ENCODE results near the gene ITGAX.
"Not testable (repeated sequence)": the region's sequence is repeated elsewhere in the genome, so short reads cannot be mapped to it uniquely, and the experiment has no call there.

The ITGAX gene

DNA sequence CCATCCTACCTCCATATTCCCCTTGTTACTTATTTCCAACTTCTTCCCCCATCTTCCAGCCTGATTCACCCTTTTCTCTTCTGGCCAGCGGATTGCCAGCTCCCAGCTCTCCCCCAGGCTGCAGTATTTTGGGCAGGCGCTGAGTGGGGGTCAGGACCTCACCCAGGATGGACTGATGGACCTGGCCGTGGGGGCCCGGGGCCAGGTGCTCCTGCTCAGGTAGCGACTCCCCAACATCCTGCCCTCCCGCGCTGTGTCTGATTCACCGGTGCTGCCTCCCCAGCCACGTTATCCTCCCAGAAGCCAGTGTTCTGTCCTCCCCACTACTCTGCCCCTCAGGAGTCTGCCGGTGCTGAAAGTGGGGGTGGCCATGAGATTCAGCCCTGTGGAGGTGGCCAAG is 57.8 kb downstream of the ITGAX start:
- DNase-seq = no peak

DNA sequence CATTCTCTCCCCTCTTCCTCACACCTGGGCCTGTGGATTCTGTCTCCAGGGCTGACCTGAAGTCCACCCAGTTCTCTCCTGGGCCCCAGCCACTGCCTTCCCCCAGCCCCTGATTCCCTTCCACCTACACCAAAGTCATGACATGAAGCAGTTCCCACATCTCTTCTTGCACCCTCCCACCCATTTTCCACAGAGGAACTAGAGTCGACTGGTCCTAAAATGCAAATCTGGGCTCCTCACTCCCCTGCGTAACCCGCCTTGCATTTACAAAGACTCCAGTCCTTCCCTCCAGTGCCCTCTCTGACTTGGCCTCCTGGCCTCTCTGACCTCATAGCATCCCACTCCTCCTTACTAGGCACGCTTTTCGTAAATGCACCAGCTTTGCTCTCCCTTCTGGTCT is 58.4 kb downstream of the ITGAX start:
- DNase-seq = no peak

DNA sequence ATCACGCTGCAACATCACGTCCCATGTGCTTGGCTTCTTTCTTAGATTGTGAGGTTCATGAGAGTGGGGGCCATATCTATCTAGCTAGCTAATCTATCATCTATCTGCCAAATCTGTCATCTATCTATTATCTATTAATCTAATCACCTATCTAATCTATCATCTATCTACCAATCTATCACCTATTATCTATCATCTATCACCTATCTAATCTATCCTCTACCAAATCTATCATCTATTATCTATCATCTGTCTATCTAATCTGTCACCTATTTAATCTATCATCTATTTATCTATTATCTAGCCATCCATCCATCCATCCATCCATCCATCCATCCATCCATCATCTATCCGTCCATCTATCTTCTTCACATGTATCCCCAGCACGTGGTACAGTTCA is 59.0 kb downstream of the ITGAX start:
- no peak for DNase-seq

DNA sequence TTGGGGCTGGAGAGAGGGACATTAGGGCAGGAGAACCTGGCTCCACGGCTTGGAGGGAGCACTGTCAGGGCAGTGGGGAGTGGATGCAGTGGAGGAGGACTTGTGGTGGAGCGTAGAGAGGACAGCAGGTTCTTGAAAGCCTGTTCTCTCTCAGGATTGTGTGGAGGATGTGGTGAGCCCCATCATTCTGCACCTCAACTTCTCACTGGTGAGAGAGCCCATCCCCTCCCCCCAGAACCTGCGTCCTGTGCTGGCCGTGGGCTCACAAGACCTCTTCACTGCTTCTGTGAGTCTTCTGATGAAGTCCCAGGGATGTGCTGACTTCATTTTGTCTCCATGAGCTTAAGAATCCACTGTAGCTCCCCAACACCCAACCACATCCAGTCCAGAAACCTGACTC is 59.7 kb downstream of the ITGAX start:
- DNase-seq = no peak

DNA sequence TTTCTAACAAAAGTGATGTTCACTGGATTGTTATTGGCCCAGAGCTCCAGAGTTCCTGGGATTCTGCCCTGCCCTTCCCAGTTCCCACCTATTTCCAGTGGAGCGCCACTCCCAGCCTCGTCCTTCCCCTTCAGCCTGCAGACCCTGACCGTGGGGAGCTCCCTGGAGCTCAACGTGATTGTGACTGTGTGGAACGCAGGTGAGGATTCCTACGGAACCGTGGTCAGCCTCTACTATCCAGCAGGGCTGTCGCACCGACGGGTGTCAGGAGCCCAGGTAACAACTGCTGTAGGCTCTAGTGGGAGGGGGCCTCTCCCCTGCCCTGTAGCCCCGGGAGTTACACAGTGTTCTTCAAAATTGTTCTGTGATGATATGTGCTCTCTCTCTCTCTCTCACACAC is 61.4 kb downstream of the ITGAX start:
- no peak for DNase-seq

DNA sequence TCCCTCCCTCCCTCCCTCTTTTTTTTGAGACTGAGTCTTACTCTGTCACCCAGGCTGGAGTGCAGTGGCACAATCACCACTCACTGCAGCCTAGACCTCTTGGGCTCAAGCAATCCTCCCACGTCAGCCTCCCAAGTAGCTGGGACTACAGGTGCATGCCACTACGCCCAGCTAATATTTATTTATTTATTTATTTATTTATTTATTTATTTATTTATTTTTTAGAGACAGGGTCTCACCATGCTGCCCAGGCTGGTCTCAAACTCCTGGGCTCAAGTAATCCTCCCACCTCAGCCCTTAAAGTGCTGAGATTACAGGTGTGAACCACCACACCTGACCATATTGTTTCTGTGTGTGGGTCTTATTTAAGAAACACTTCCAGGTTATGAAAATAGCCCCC is 62.1 kb downstream of the ITGAX start:
- not testable (repeated sequence) for DNase-seq

DNA sequence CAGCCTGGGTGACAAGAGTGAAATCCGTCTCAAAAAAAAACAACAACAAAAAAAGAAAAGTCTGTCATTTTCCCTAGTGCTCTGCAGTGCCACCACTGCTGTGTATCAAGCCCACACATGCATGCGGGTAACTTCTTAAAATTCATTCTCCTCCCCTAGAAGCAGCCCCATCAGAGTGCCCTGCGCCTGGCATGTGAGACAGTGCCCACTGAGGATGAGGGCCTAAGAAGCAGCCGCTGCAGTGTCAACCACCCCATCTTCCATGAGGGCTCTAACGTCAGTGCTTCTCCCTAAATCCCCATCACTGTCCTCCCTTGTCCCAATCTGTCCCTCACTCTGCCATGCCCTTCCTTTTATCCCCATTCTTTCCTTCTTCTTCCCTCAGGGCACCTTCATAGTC is 62.9 kb downstream of the ITGAX start:
- no peak for DNase-seq

DNA sequence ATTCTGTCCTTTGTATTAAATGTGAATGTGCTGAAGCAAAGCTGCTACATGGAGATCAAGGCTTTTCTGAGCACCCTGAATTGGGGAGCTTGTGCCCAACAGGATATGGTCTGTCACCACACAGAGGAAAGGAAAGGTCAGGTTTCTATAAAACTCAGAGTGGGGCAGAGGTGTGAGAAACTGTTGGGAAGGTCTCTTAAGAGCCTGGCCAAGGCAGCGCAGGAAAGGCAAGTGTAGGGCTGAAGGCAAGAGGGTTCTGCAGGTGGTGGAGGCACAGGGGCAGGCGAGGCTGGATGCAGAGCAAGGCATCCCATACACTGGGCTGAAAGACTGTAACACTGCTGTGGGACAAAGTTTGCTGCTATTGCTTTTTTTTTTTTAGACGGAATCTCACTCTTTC is 65.1 kb downstream of the ITGAX start:
- DNase-seq = no peak

DNA sequence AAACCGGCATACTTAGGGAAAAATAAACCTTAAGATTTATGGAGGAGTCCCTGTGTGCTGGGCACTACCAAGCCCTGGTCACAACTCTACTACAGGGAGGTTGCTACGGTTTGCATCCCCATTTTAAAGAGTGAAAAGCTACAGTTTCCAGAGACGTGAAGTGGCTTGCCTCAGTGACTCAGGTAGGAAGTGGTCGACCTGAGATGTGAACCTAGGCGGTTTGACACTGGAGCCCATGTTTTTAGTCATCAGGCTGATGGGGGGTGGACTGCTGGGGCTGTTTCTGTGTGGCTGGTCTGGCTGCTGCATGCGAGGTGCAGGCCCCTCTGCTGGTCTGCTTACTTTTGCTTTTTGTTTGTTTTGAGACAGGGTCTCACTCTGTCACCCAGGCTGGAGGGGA is 66.6 kb downstream of the ITGAX start:
- no peak for DNase-seq

DNA sequence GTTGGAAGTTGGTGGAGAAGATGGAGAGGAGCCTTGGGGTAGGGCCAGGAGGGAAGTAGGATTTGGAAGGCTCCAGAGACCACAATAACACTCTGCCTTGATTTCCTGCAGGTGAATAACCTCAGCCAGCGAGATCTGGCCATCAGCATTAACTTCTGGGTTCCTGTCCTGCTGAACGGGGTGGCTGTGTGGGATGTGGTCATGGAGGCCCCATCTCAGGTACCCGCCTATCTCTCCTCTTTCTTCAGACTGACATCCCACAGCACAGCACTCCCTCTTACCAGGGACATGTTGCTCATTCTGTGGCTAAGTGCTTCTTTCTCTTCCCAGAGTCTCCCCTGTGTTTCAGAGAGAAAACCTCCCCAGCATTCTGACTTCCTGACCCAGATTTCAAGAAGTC is 68.3 kb downstream of the ITGAX start:
- no peak for DNase-seq

DNA sequence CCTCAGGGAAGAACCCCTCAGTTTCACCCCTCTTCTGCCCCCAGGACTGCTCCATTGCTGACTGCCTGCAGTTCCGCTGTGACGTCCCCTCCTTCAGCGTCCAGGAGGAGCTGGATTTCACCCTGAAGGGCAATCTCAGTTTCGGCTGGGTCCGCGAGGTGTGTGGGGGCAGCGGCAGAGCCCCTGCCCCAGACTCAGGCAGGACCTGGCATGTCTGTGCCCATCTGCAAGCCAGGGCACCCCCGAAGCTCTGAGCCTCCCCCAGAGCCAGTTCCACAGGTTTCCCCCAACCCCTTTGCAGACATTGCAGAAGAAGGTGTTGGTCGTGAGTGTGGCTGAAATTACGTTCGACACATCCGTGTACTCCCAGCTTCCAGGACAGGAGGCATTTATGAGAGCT is 68.8 kb downstream of the ITGAX start:
- DNase-seq = no peak

DNA sequence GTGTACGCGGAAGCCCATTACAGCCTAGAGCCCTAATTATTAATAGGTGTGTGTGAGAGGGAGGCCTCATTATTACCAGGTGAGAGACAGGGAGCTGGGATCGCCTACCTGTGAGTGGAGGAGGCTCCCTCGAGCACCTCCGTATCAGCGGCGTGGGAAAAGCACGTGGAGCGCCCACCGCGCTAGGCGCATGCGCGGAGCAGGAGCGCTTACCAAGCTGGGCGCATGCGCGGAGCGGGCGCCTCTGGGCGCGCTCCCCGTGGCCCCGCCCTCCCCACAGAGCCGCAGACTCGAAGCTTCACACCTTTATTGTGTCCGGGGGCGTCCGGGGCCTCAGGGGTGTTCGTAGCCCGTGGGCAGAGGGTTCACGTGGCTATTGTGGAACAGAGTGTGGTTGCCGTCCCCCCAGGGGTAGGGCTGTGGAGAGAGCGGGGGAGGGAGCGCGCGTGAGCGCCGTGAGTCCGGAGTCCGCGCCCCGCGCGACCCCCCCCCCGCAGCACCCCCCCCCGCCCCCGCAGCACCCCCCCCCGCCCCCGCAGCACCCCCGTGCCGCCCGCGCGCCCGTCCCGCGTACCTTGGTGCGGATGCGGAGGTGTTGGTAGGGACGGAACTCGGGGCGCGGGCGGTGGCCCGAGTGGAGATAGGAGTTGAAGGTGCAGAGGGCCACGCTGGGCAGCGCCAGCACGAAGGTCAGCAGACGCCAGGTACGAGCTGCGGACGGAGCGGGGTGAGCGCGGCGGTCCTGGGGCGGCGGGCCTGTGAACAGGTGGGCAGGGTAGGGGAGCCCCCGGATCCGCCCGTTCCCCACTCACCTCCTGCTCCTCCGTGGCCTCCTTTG is 72.7 kb downstream of the ITGAX start:
- DNase-seq = no peak

DNA sequence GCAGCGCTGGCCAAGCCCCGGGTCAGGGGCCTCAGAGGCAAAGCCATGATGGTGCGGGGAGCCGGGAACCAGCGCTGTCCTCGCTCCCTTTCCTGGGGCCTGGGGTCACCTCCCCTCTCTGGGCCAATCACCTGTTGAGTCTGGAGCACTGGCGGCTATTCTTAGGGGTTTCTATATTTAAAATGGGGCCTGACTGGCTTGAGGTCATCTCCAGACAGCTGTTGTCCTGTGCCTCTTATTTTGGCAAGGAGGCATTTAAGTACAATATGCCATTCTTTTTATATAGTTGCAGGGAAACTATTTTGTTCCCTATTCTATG is 73.3 kb downstream of the ITGAX start, which contains the start of gene COX6A2:
TSS of gene COX6A2 (minus strand) at position 82 of the 319 bp plus-strand sequence. CDS start at position 47, 35 bp downstream.
- no peak for DNase-seq

DNA sequence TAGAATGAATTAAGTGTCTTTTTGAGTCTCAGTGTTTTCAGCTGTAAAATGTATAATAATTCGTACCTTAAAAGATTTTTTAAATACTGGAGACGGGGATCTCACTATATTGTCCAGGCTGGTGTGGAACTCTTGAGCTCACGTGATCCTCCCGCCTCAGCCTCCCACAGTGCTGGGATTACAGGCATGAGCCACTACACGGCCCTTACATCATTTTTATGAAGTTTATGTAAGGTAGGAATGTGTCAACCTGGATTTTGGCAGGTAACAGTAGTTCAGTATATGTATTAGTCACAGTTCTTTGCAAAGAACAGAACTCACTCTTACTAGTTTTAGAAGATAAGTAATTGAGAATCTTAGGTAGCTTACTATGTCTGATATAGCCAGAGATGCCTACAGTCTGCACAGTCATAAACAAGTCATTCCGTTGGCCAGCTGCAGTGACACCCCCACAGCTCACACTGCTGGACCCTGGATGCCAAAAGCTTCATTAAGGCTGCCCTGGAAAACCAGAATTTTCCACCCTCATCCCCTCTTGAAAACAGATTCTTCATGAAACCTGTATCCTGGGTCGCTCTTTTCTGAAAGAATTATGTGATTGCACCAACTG is 73.8 kb downstream of the ITGAX start:
- DNase-seq = no peak

DNA sequence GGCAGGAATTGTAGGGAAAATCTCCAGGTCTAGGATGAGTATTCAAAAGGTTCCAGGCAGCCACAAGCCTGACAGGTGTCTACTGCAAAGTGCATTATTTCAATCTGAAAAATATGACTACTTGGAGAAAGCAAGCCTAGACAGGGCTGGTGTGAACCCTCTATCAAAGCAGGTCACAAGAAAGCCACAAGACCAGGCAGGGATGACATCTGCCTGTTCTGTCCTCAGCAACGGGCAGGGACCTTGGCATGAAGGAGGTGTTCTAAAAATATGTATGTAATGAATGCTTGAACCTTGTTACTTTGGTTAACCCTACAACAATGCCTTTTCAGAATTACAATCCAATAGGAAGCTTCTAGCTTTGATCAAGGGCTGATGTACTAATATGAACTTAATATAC is 74.3 kb downstream of the ITGAX start:
- DNase-seq = no peak

DNA sequence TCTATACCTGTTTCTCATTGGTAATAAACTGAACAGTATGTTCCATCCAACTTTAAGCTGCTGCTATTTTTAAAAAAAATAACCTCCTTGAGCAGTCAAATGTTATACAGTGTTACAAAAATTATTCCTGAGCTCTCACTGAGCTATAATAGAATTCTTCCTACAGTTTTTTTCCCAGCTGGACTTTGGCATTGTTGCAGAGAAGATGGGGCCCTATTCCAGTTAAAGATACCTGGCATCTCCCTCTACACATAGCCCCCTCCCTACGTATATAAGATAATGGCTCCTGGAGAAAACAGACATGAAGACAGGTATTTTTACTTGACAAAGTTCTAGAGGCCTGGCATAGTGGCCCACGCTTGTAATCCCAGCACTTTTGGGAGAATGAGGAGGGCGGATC is 74.8 kb downstream of the ITGAX start:
- DNase-seq = no peak

DNA sequence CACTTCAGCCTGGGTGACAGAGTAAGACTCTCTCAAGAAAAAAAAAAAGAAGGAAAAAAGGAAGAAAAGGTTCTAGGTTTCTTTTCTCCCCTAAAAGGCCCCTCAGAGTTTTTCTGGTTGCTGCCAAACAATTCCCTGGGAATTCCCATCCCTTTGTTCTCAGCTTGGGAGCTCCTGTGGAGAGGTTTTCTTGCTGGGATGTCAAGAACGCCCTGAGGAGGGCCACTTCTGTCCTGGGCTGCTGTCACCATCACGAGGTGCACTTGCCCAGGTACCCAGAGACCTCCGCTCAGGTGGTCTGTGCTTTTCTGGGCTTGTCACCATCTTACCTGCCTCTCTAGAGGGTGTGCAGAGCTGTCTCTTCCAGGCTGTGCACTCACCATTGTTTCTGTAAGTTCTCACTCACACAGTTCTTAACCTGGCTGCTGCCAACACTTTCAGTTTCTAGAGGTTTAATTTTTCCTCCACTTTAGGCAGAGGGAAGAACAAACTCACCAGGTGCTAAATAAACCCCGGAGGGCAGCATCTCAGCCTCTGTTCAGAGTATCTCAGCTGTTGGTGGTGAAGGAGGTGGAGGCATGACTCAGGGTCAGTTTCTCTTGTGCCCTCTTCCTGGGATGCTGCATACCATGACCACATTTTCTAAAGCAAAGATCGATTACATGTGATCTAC is 75.5 kb downstream of the ITGAX start:
- no peak for DNase-seq

Data from DMS53 (cell line).